Effector memory CD4-positive, alpha-beta T cell (primary cell): Measurements from ENCODE around the gene FAM83F.

Experiments used
- DNase-seq, 3 donors: peaks; one replicate each; pipeline ENCODE4 v3.0.0-alpha.2; 2020
- H3K27ac ChIP-seq: 2 replicates; pipeline ENCODE4 v1.7.0; 2013; ENCODE audit warnings: mild to moderate bottlenecking, low read length, moderate library complexity; ENCODE audit not compliant: insufficient read depth, poor library complexity, severe bottlenecking
- H3K27me3 ChIP-seq: replicated peaks from 2 replicates; pipeline ENCODE4 v1.7.0; 2013; ENCODE audit warnings: mild to moderate bottlenecking, low read length; ENCODE audit not compliant: insufficient read depth, control insufficient read depth, poor library complexity, severe bottlenecking
- H3K36me3 ChIP-seq: 2 replicates; pipeline ENCODE4 v1.7.0; 2013; ENCODE audit warnings: mild to moderate bottlenecking, low read length, moderate library complexity; ENCODE audit not compliant: control insufficient read depth, insufficient read depth
- H3K4me1 ChIP-seq: 2 replicates; pipeline ENCODE4 v1.7.0; 2013; ENCODE audit warnings: low read length, mild to moderate bottlenecking; ENCODE audit not compliant: control insufficient read depth, insufficient read depth, poor library complexity, severe bottlenecking
- H3K4me3 ChIP-seq: 2 replicates; pipeline ENCODE4 v1.7.0; 2013; ENCODE audit warnings: low read length, low read depth, mild to moderate bottlenecking; ENCODE audit not compliant: insufficient read depth, poor library complexity, severe bottlenecking
- H3K9me3 ChIP-seq: 2 replicates; pipeline ENCODE4 v1.7.0; 2013; ENCODE audit warnings: mild to moderate bottlenecking, low read length, moderate library complexity; ENCODE audit not compliant: control insufficient read depth

Gene FAM83F

GRCh38 chr22:39965748-39966147 is 29.0 kb upstream of the FAM83F start:
- H3K27me3 ChIP-seq, result no peaks in the 10 kb centered on the region
- H3K36me3 ChIP-seq, result peaks cover 98% of the 10 kb centered on the region
- H3K9me3 ChIP-seq, result no peaks in the 10 kb centered on the region
- no peak for DNase-seq
- H3K4me1 ChIP-seq, result peaks cover 7% of the 10 kb centered on the region
- H3K4me3 ChIP-seq, result no peak overlapping the region
- no peak overlapping the region for H3K27ac ChIP-seq

GRCh38 chr22:39966470-39966869 is 28.3 kb upstream of the FAM83F start:
- Histone ChIP-seq H3K4me3 (no peak overlapping the region), H3K4me1 (peaks cover 2% of the 10 kb centered on the region), H3K27ac (no peak overlapping the region), H3K27me3 (no peaks in the 10 kb centered on the region), H3K9me3 (no peaks in the 10 kb centered on the region), H3K36me3 (peaks cover 98% of the 10 kb centered on the region)
- DNase-seq, result no peak

GRCh38 chr22:39967103-39967829 is 27.5 kb upstream of the FAM83F start:
- no peak for DNase-seq
- H3K27me3 ChIP-seq, result no peaks in the 10 kb centered on the region
- no peak overlapping the region for H3K4me3 ChIP-seq
- no peaks in the 10 kb centered on the region for H3K9me3 ChIP-seq
- peaks cover 98% of the 10 kb centered on the region for H3K36me3 ChIP-seq
- H3K27ac ChIP-seq, result no peak overlapping the region
- H3K4me1 ChIP-seq, result no peaks in the 10 kb centered on the region

- no peak overlapping the region for H3K27ac ChIP-seq
- no peak overlapping the region for H3K4me3 ChIP-seq
- H3K27me3 ChIP-seq, result no peaks in the 10 kb centered on the region
- no peaks in the 10 kb centered on the region for H3K9me3 ChIP-seq
- H3K4me1 ChIP-seq, result no peaks in the 10 kb centered on the region
- peaks cover 99% of the 10 kb centered on the region for H3K36me3 ChIP-seq
- no peak for DNase-seq
Measured at GRCh38 chr22:39967996-39968972, 26.5 kb upstream of the FAM83F start.

GRCh38 chr22:39970742-39971141 is 24.0 kb upstream of the FAM83F start:
- Histone ChIP-seq H3K4me1 (no peaks in the 10 kb centered on the region), H3K36me3 (peaks cover 83% of the 10 kb centered on the region), H3K4me3 (no peak overlapping the region), H3K9me3 (no peaks in the 10 kb centered on the region), H3K27ac (peak overlapping the region; percentile 8), H3K27me3 (no peaks in the 10 kb centered on the region)
- no peak for DNase-seq

GRCh38 chr22:39972641-39973040 is 22.1 kb upstream of the FAM83F start:
- Histone ChIP-seq H3K27ac (no peak overlapping the region), H3K9me3 (no peaks in the 10 kb centered on the region), H3K4me3 (no peak overlapping the region), H3K4me1 (no peaks in the 10 kb centered on the region), H3K27me3 (no peaks in the 10 kb centered on the region), H3K36me3 (peaks cover 64% of the 10 kb centered on the region)
- no peak for DNase-seq

- H3K27me3 ChIP-seq, result no peaks in the 10 kb centered on the region
- peaks cover 54% of the 10 kb centered on the region for H3K36me3 ChIP-seq
Measured at GRCh38 chr22:39973656-39974055, 21.1 kb upstream of the FAM83F start.

GRCh38 chr22:39974065-39974464 is 20.7 kb upstream of the FAM83F start:
- DNase-seq, result no peak
- H3K4me1 ChIP-seq, result no peaks in the 10 kb centered on the region
- H3K9me3 ChIP-seq, result no peaks in the 10 kb centered on the region
- peaks cover 50% of the 10 kb centered on the region for H3K36me3 ChIP-seq
- no peak overlapping the region for H3K27ac ChIP-seq
- no peak overlapping the region for H3K4me3 ChIP-seq
- no peaks in the 10 kb centered on the region for H3K27me3 ChIP-seq

More at GRCh38 chr22:39973656-39974055, 21.1 kb upstream of the FAM83F start:
- no peak overlapping the region for H3K27ac ChIP-seq
- no peaks in the 10 kb centered on the region for H3K9me3 ChIP-seq
- H3K4me3 ChIP-seq, result no peak overlapping the region
- no peaks in the 10 kb centered on the region for H3K4me1 ChIP-seq
- DNase-seq, result no peak

- H3K4me1 ChIP-seq, result peaks cover 4% of the 10 kb centered on the region
- H3K27ac ChIP-seq, result no peak overlapping the region
- no peak for DNase-seq
- H3K27me3 ChIP-seq, result no peaks in the 10 kb centered on the region
- H3K9me3 ChIP-seq, result no peaks in the 10 kb centered on the region
- no peaks in the 10 kb centered on the region for H3K36me3 ChIP-seq
- no peak overlapping the region for H3K4me3 ChIP-seq
Measured at GRCh38 chr22:39979048-39979447, 15.7 kb upstream of the FAM83F start.

GRCh38 chr22:39979458-39979857 is 15.3 kb upstream of the FAM83F start:
- no peak for DNase-seq
- no peak overlapping the region for H3K27ac ChIP-seq
- no peaks in the 10 kb centered on the region for H3K9me3 ChIP-seq
- no peak overlapping the region for H3K4me3 ChIP-seq
- H3K36me3 ChIP-seq, result no peaks in the 10 kb centered on the region
- peaks cover 4% of the 10 kb centered on the region for H3K4me1 ChIP-seq
- H3K27me3 ChIP-seq, result no peaks in the 10 kb centered on the region
